Activated CD8-positive, alpha-beta memory T cell treated with anti-CD3 and anti-CD28 coated beads for 36 hours (primary cell): Measurements from ENCODE around the gene KCTD20. TPM values are rescaled to one million over a fixed set of nuclear protein-coding genes. Genes with fewer than 3 reads are reported as not detected.

Experiments used
- CTCF ChIA-PET: fragments of 350-600 bp; sonication (Branson Sonifier 250); formaldehyde crosslinking; loops from one replicate; lab custom pipeline; 2021; ENCODE audit warnings: antibody characterized with exemption; lab: Charles Lee
- POLR2A ChIA-PET: fragments of 350-600 bp; sonication (Branson Sonifier 250); formaldehyde crosslinking; loops from one replicate; lab custom pipeline; 2021; ENCODE audit warnings: antibody characterized with exemption; lab: Charles Lee
- total RNA-seq, 2 experiments: library from RNA; stranded (reverse); gene quantifications; one replicate each; pipeline ENCODE4 v1.2.3, GENCODE V29; 2021

The KCTD20 gene
- total RNA-seq, 2 experiments from 2014 or later: 51.9 to 52.7 TPM

- ChIA-PET CTCF (no interaction called here), POLR2A (no interaction called here)
Observed at GRCh38 chr6:36515844-36516243, 73.0 kb downstream of the KCTD20 start.

- ChIA-PET POLR2A (no interaction called here), CTCF (interaction anchor here (0.5 kb wide), 1 partner anchor 648 kb away, joined by 4 read pairs; no protein-coding TSS in a partner anchor)
Observed at GRCh38 chr6:36516559-36516958, 73.8 kb downstream of the KCTD20 start.

GRCh38 chr6:36516988-36517387, 74.2 kb downstream of the KCTD20 start:
- CTCF ChIA-PET: interaction anchor here (0.5 kb wide), 1 partner anchor 648 kb away, joined by 4 read pairs; no protein-coding TSS in a partner anchor
- POLR2A ChIA-PET: no interaction called here

- CTCF ChIA-PET: no interaction called here
Observed at GRCh38 chr6:36517408-36517807, 74.6 kb downstream of the KCTD20 start.

GRCh38 chr6:36519352-36519751, 76.6 kb downstream of the KCTD20 start:
- ChIA-PET CTCF (no interaction called here), POLR2A (no interaction called here)

More at GRCh38 chr6:36517408-36517807, 74.6 kb downstream of the KCTD20 start:
- POLR2A ChIA-PET: no interaction called here

- ChIA-PET CTCF (interaction anchor here (0.7 kb wide), 1 partner anchor 19 kb away, joined by 3 read pairs; no protein-coding TSS in a partner anchor), POLR2A (no interaction called here)
Observed at GRCh38 chr6:36523451-36523850, 80.7 kb downstream of the KCTD20 start.

- CTCF ChIA-PET: no interaction called here
- POLR2A ChIA-PET: no interaction called here
Observed at GRCh38 chr6:36523936-36524499, 81.2 kb downstream of the KCTD20 start.

GRCh38 chr6:36524871-36525270, 82.1 kb downstream of the KCTD20 start:
- POLR2A ChIA-PET: no interaction called here

GRCh38 chr6:36525346-36525745, 82.5 kb downstream of the KCTD20 start:
- CTCF ChIA-PET: no interaction called here
- POLR2A ChIA-PET: no interaction called here

More at GRCh38 chr6:36524871-36525270, 82.1 kb downstream of the KCTD20 start:
- CTCF ChIA-PET: no interaction called here

GRCh38 chr6:36526066-36526465, 83.3 kb downstream of the KCTD20 start:
- ChIA-PET POLR2A (no interaction called here), CTCF (interaction anchor here (0.7 kb wide), 1 partner anchor 226 kb away, joined by 3 read pairs; no protein-coding TSS in a partner anchor)

GRCh38 chr6:36533321-36533720, 90.5 kb downstream of the KCTD20 start:
- POLR2A ChIA-PET: no interaction called here
- CTCF ChIA-PET: no interaction called here

- CTCF ChIA-PET: no interaction called here
- POLR2A ChIA-PET: no interaction called here
Observed at GRCh38 chr6:36536873-36537547, 94.2 kb downstream of the KCTD20 start.

- ChIA-PET POLR2A (no interaction called here), CTCF (no interaction called here)
Observed at GRCh38 chr6:36539814-36540568, 97.2 kb downstream of the KCTD20 start.

Other genes with a start within 250 kb of the KCTD20 start
- 10 to 100 TPM; 19.3 to 20.4 TPM for gene BRPF3, start 246.3 kb upstream of the KCTD20 start, total RNA-seq
- not detected for gene PNPLA1, start 172.9 kb upstream of the KCTD20 start, total RNA-seq
- not detected for gene BNIP5, start 106.1 kb upstream of the KCTD20 start, total RNA-seq
- gene ETV7, start 55.3 kb upstream of the KCTD20 start, total RNA-seq: under 1 TPM; 0.36 to 0.38 TPM
- under 1 TPM; 0.10 to 0.36 TPM for gene PXT1, start 146 bp upstream of the KCTD20 start, total RNA-seq
- 10 to 100 TPM; 29.5 to 30.4 TPM for gene STK38, start 104.5 kb downstream of the KCTD20 start, total RNA-seq
- gene SRSF3, start 151.4 kb downstream of the KCTD20 start, total RNA-seq: 100 to 1,000 TPM; 546 to 553 TPM
- gene CDKN1A, start 235.7 kb downstream of the KCTD20 start, total RNA-seq: 10 to 100 TPM; 39.6 to 43.8 TPM